Central memory CD8-positive, alpha-beta T cell (primary cell): ENCODE measurements around the gene GFRA1.

ENCODE experiments used
- ATAC-seq: fragments of 150-1000 bp; cut with Tn5 transposase; replicated peaks from 2 replicates; pipeline ENCODE4 v1.10.0; 2022; ENCODE audit warnings: mild to moderate bottlenecking, moderate FRiP score, moderate number of reproducible peaks; ENCODE audit not compliant: poor library complexity, severe bottlenecking; ENCODE audit errors: extremely low read depth
- DNase-seq, 2 donors: peaks; one replicate each; pipeline ENCODE4 v3.0.0; 2021; ENCODE audit warnings: low spot score in 2 of 2
- H3K27ac Mint-ChIP-seq: one replicate; pipeline ENCODE4 v1.8.0; 2022; ENCODE audit warnings: low read depth, mild to moderate bottlenecking, moderate library complexity, mixed read lengths
- H3K27me3 Mint-ChIP-seq: one replicate; pipeline ENCODE4 v1.8.0; 2022; ENCODE audit warnings: mixed read lengths
- H3K36me3 Mint-ChIP-seq: one replicate; pipeline ENCODE4 v1.8.0; 2022; ENCODE audit warnings: mild to moderate bottlenecking, moderate library complexity, mixed read lengths; ENCODE audit not compliant: insufficient read depth
- H3K4me1 Mint-ChIP-seq: one replicate; pipeline ENCODE4 v1.8.0; 2022; ENCODE audit warnings: mixed read lengths
- H3K4me3 Mint-ChIP-seq: one replicate; pipeline ENCODE4 v1.8.0; 2022; ENCODE audit warnings: mild to moderate bottlenecking, moderate library complexity, mixed read lengths
- H3K9me3 Mint-ChIP-seq: one replicate; pipeline ENCODE4 v1.8.0; 2022; ENCODE audit warnings: mixed read lengths

The GFRA1 gene

GRCh38 chr10:116272440-116273283, at the start of gene GFRA1:
GFRA1 (minus strand) TSS chr10:116273206; CDS start chr10:116272029, 1,177 bp downstream.
- no peak for ATAC-seq

GRCh38 chr10:116316503-116316902, 43.5 kb upstream of the GFRA1 start:
- H3K9me3 Mint-ChIP-seq = peaks cover 10% of the 10 kb centered on the region
- no peak overlapping the region for H3K27ac Mint-ChIP-seq
- ATAC-seq (no peak), DNase-seq (no peak)
- H3K4me1 Mint-ChIP-seq = no peaks in the 10 kb centered on the region
- H3K36me3 Mint-ChIP-seq = no peaks in the 10 kb centered on the region
- no peaks in the 10 kb centered on the region for H3K27me3 Mint-ChIP-seq
- H3K4me3 Mint-ChIP-seq = no peak overlapping the region

More at GRCh38 chr10:116272440-116273283, at the start of gene GFRA1:
- Mint-ChIP-seq H3K9me3 (peaks cover 5% of the 10 kb centered on the region), H3K4me3 (peak within 1 kb of the TSS; percentile 1), H3K36me3 (peaks cover 1% of the 10 kb centered on the region), H3K27me3 (peaks cover 42% of the 10 kb centered on the region), H3K4me1 (peaks cover 6% of the 10 kb centered on the region), H3K27ac (no peak within 1 kb of the TSS)
- no peak for DNase-seq

- no peak overlapping the region for H3K27ac Mint-ChIP-seq
- no peak for DNase-seq
- H3K4me3 Mint-ChIP-seq = no peak overlapping the region
- no peaks in the 10 kb centered on the region for H3K27me3 Mint-ChIP-seq
- H3K9me3 Mint-ChIP-seq = peaks cover 13% of the 10 kb centered on the region
- no peaks in the 10 kb centered on the region for H3K36me3 Mint-ChIP-seq
- no peaks in the 10 kb centered on the region for H3K4me1 Mint-ChIP-seq
- ATAC-seq = no peak
These were observed 39.5 kb upstream of the GFRA1 start for GRCh38 chr10:116312548-116312947.

GRCh38 chr10:116311706-116312490, 38.9 kb upstream of the GFRA1 start:
- Mint-ChIP-seq H3K4me1 (no peaks in the 10 kb centered on the region), H3K4me3 (no peak overlapping the region), H3K36me3 (no peaks in the 10 kb centered on the region), H3K9me3 (peaks cover 13% of the 10 kb centered on the region), H3K27me3 (no peaks in the 10 kb centered on the region), H3K27ac (no peak overlapping the region)
- no peak for DNase-seq
- no peak for ATAC-seq

- no peak for DNase-seq
- H3K4me3 Mint-ChIP-seq = no peak overlapping the region
- H3K27me3 Mint-ChIP-seq = no peaks in the 10 kb centered on the region
- no peaks in the 10 kb centered on the region for H3K36me3 Mint-ChIP-seq
- no peak overlapping the region for H3K27ac Mint-ChIP-seq
- H3K9me3 Mint-ChIP-seq = peaks cover 13% of the 10 kb centered on the region
- ATAC-seq = no peak
- no peaks in the 10 kb centered on the region for H3K4me1 Mint-ChIP-seq
These were observed 38.0 kb upstream of the GFRA1 start for GRCh38 chr10:116311016-116311415.

- DNase-seq = no peak
- Mint-ChIP-seq H3K4me3 (no peak overlapping the region), H3K9me3 (peaks cover 11% of the 10 kb centered on the region), H3K4me1 (no peaks in the 10 kb centered on the region), H3K27ac (no peak overlapping the region), H3K36me3 (no peaks in the 10 kb centered on the region), H3K27me3 (no peaks in the 10 kb centered on the region)
- no peak for ATAC-seq
These were observed 34.4 kb upstream of the GFRA1 start for GRCh38 chr10:116307455-116307854.

GRCh38 chr10:116306847-116307246, 33.8 kb upstream of the GFRA1 start:
- Mint-ChIP-seq H3K27me3 (no peaks in the 10 kb centered on the region), H3K4me3 (no peak overlapping the region), H3K27ac (no peak overlapping the region), H3K9me3 (peaks cover 11% of the 10 kb centered on the region), H3K4me1 (no peaks in the 10 kb centered on the region), H3K36me3 (no peaks in the 10 kb centered on the region)
- ATAC-seq (no peak), DNase-seq (no peak)

- peaks cover 10% of the 10 kb centered on the region for H3K9me3 Mint-ChIP-seq
- H3K27ac Mint-ChIP-seq = no peak overlapping the region
- H3K4me3 Mint-ChIP-seq = no peak overlapping the region
- DNase-seq (no peak), ATAC-seq (no peak)
- H3K36me3 Mint-ChIP-seq = no peaks in the 10 kb centered on the region
- H3K4me1 Mint-ChIP-seq = no peaks in the 10 kb centered on the region
- no peaks in the 10 kb centered on the region for H3K27me3 Mint-ChIP-seq
These were observed 31.9 kb upstream of the GFRA1 start for GRCh38 chr10:116304923-116305322.

GRCh38 chr10:116300542-116300941, 27.5 kb upstream of the GFRA1 start:
- no peaks in the 10 kb centered on the region for H3K4me1 Mint-ChIP-seq
- H3K36me3 Mint-ChIP-seq = no peaks in the 10 kb centered on the region
- no peak overlapping the region for H3K4me3 Mint-ChIP-seq
- no peak overlapping the region for H3K27ac Mint-ChIP-seq
- H3K9me3 Mint-ChIP-seq = peaks cover 24% of the 10 kb centered on the region
- DNase-seq = no peak
- no peak for ATAC-seq
- no peaks in the 10 kb centered on the region for H3K27me3 Mint-ChIP-seq

- no peaks in the 10 kb centered on the region for H3K27me3 Mint-ChIP-seq
- no peak overlapping the region for H3K4me3 Mint-ChIP-seq
- no peaks in the 10 kb centered on the region for H3K4me1 Mint-ChIP-seq
- H3K9me3 Mint-ChIP-seq = peaks cover 24% of the 10 kb centered on the region
- DNase-seq = no peak
- no peaks in the 10 kb centered on the region for H3K36me3 Mint-ChIP-seq
- no peak for ATAC-seq
- H3K27ac Mint-ChIP-seq = no peak overlapping the region
These were observed 25.6 kb upstream of the GFRA1 start for GRCh38 chr10:116298586-116298985.

GRCh38 chr10:116296291-116296721, 23.3 kb upstream of the GFRA1 start:
- H3K4me3 Mint-ChIP-seq = no peak overlapping the region
- H3K27ac Mint-ChIP-seq = no peak overlapping the region
- DNase-seq = no peak
- peaks cover 18% of the 10 kb centered on the region for H3K9me3 Mint-ChIP-seq
- no peaks in the 10 kb centered on the region for H3K4me1 Mint-ChIP-seq
- ATAC-seq = no peak
- no peaks in the 10 kb centered on the region for H3K27me3 Mint-ChIP-seq
- no peaks in the 10 kb centered on the region for H3K36me3 Mint-ChIP-seq

- DNase-seq = no peak
- H3K4me3 Mint-ChIP-seq = no peak overlapping the region
- H3K27ac Mint-ChIP-seq = no peak overlapping the region
- H3K4me1 Mint-ChIP-seq = no peaks in the 10 kb centered on the region
- peaks cover 16% of the 10 kb centered on the region for H3K9me3 Mint-ChIP-seq
- no peak for ATAC-seq
- no peaks in the 10 kb centered on the region for H3K27me3 Mint-ChIP-seq
- H3K36me3 Mint-ChIP-seq = no peaks in the 10 kb centered on the region
These were observed 19.5 kb upstream of the GFRA1 start for GRCh38 chr10:116292493-116292892.

GRCh38 chr10:116289652-116290051, 16.6 kb upstream of the GFRA1 start:
- ATAC-seq (no peak), DNase-seq (no peak)
- H3K27ac Mint-ChIP-seq = no peak overlapping the region
- H3K4me3 Mint-ChIP-seq = no peak overlapping the region
- H3K4me1 Mint-ChIP-seq = no peaks in the 10 kb centered on the region
- H3K36me3 Mint-ChIP-seq = no peaks in the 10 kb centered on the region
- no peaks in the 10 kb centered on the region for H3K27me3 Mint-ChIP-seq
- peaks cover 11% of the 10 kb centered on the region for H3K9me3 Mint-ChIP-seq
